PFSK-1 (cell line): ENCODE data around the gene METAP1.

Source experiments
- POLR2AphosphoS5 ChIP-seq: IDR thresholded peaks from 2 replicates; pipeline ENCODE4 v1.6.1; 2012; ENCODE audit warnings: low read depth, mild to moderate bottlenecking, control low read depth, low read length, moderate library complexity
- SIN3A ChIP-seq: IDR thresholded peaks from 2 replicates; pipeline ENCODE4 v1.6.1; 2012; ENCODE audit warnings: mild to moderate bottlenecking, low read length, moderate library complexity, borderline replicate concordance; ENCODE audit not compliant: insufficient read depth
- TAF1 ChIP-seq: IDR thresholded peaks from 2 replicates; pipeline ENCODE4 v1.6.1; 2012; ENCODE audit warnings: low read length, control low read depth, borderline replicate concordance; ENCODE audit not compliant: insufficient read depth
- TF ChIP-seq, protein P1 (sequence below), 2 experiments: IDR thresholded peaks; 2 replicates each; pipeline versions ENCODE4 v1.6.1 to v1.8.0; 2011 to 2012; ENCODE audit warnings: low read depth in 2 of 2, low read length in 2 of 2, control low read depth in 1 of 2, inconsistent platforms in 1 of 2, mild to moderate bottlenecking in 1 of 2, moderate library complexity in 1 of 2; ENCODE audit not compliant: insufficient read depth in 1 of 2

- no peak for TF ChIP-seq POLR2AphosphoS5
- TF ChIP-seq, protein P1, sequence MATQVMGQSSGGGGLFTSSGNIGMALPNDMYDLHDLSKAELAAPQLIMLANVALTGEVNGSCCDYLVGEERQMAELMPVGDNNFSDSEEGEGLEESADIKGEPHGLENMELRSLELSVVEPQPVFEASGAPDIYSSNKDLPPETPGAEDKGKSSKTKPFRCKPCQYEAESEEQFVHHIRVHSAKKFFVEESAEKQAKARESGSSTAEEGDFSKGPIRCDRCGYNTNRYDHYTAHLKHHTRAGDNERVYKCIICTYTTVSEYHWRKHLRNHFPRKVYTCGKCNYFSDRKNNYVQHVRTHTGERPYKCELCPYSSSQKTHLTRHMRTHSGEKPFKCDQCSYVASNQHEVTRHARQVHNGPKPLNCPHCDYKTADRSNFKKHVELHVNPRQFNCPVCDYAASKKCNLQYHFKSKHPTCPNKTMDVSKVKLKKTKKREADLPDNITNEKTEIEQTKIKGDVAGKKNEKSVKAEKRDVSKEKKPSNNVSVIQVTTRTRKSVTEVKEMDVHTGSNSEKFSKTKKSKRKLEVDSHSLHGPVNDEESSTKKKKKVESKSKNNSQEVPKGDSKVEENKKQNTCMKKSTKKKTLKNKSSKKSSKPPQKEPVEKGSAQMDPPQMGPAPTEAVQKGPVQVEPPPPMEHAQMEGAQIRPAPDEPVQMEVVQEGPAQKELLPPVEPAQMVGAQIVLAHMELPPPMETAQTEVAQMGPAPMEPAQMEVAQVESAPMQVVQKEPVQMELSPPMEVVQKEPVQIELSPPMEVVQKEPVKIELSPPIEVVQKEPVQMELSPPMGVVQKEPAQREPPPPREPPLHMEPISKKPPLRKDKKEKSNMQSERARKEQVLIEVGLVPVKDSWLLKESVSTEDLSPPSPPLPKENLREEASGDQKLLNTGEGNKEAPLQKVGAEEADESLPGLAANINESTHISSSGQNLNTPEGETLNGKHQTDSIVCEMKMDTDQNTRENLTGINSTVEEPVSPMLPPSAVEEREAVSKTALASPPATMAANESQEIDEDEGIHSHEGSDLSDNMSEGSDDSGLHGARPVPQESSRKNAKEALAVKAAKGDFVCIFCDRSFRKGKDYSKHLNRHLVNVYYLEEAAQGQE (IDR thresholded peaks at IDR 0.05; ENCODE audit: insufficient read depth in 1 of 2, low read depth in 2 of 2, low read length in 2 of 2) = no peak
- no peak for TF ChIP-seq TAF1
- TF ChIP-seq SIN3A = no peak
These were observed 42.7 kb downstream of the METAP1 start for GRCh38 chr4:99038213-99038612.
